ENCODE measurements around the gene NABP2.
"Not testable (repeated sequence)": the region's sequence is repeated elsewhere in the genome, so short reads cannot be mapped to it uniquely, and the experiment has no call there.

Gene NABP2

GRCh38 chr12:56271031-56271430 lies 46.9 kb downstream of the NABP2 start:
- H3K4me3 ChIP-seq (ENCODE audit: low read depth, low read length) = no peak overlapping the region
- DNase-seq (ENCODE audit: low read depth) = peak; percentile 66
- TF ChIP-seq CTCF (conservative IDR thresholded peaks at IDR 0.05; ENCODE audit: low read depth, low read length) = peak; percentile 74

GRCh38 chr12:56272468-56272867 lies 48.3 kb downstream of the NABP2 start:
- H3K4me3 ChIP-seq (ENCODE audit: low read depth, low read length); DNase-seq (ENCODE audit: low read depth): not testable (repeated sequence)

GRCh38 chr12:56274299-56274698 lies 50.2 kb downstream of the NABP2 start:
- no peak overlapping the region for H3K4me3 ChIP-seq (ENCODE audit: low read depth, low read length)
- DNase-seq (ENCODE audit: low read depth) = no peak
- no peak for TF ChIP-seq CTCF (conservative IDR thresholded peaks at IDR 0.05; ENCODE audit: low read depth, low read length)

GRCh38 chr12:56278905-56279304 lies 54.8 kb downstream of the NABP2 start:
- no peak overlapping the region for H3K4me3 ChIP-seq (ENCODE audit: low read depth, low read length)
- DNase-seq (ENCODE audit: low read depth) = no peak
- TF ChIP-seq CTCF (conservative IDR thresholded peaks at IDR 0.05; ENCODE audit: low read depth, low read length) = no peak
